Muscle of leg (tissue), 11 donors: ENCODE data around the gene FAM120A. TPM values are rescaled to one million over a fixed set of nuclear protein-coding genes. Genes with fewer than 3 reads are reported as not detected.

Experiments
- DNase-seq: peaks from one replicate; pipeline ENCODE4 v3.0.0; 2013
- H3K27ac ChIP-seq: one replicate; pipeline ENCODE4 v1.5.1; 2013; ENCODE audit warnings: mild to moderate bottlenecking, low read length, control low read depth
- H3K27me3 ChIP-seq: one replicate; pipeline ENCODE4 v1.6.1; 2013; ENCODE audit warnings: low read length; ENCODE audit not compliant: control insufficient read depth, insufficient read depth
- H3K36me3 ChIP-seq: one replicate; pipeline ENCODE4 v1.6.1; 2013; ENCODE audit warnings: low read length; ENCODE audit not compliant: control insufficient read depth, insufficient read depth
- H3K4me1 ChIP-seq: one replicate; pipeline ENCODE4 v1.6.1; 2013; ENCODE audit warnings: low read length; ENCODE audit not compliant: control insufficient read depth, insufficient read depth
- H3K4me3 ChIP-seq: one replicate; pipeline ENCODE4 v1.5.1; 2013; ENCODE audit warnings: low read length, control low read depth
- H3K9me3 ChIP-seq: replicated peaks from 2 replicates; pipeline ENCODE4 v1.6.1; 2013; ENCODE audit warnings: low read depth, low read length; ENCODE audit not compliant: control insufficient read depth
- WGBS: methylation state at CpG from one replicate; pipeline ENCODE4 v1.1.5; 2013; ENCODE audit warnings: missing lambda C conversion rate; ENCODE audit not compliant: insufficient coverage; 5-methylcytosine and 5-hydroxymethylcytosine counted together
- polyA plus RNA-seq, 8 donors: library from polyadenylated mRNA; unstranded; fragments of 120-200 nt; gene quantifications; one replicate each; pipeline versions ENCODE4 v1.2.1 to v1.2.3, GENCODE V29; 2013; ENCODE audit warnings: inconsistent platforms in 1 of 8, low replicate concordance in 1 of 8; ENCODE audit not compliant: insufficient read length in 8 of 8, insufficient read depth in 1 of 8
- total RNA-seq: library from RNA; stranded (reverse); fragments of 120-200 nt; gene quantifications from one replicate; pipeline ENCODE4 v1.2.4, GENCODE V29; 2013

The FAM120A gene
- total and polyA plus RNA-seq, 9 donors: 45.8 to 68.3 (median 61.3) TPM

GRCh38 chr9:93440896-93441580, 10.4 kb upstream of the FAM120A start:
- Histone ChIP-seq H3K27ac (no peak overlapping the region), H3K9me3 (no peaks in the 10 kb centered on the region), H3K4me1 (no peaks in the 10 kb centered on the region), H3K27me3 (no peaks in the 10 kb centered on the region), H3K4me3 (no peak overlapping the region), H3K36me3 (peaks cover 3% of the 10 kb centered on the region)
- no peak for DNase-seq
- 90% methylated on average over 7 of the region's 8 CpGs for WGBS

GRCh38 chr9:93446073-93446472, 5.4 kb upstream of the FAM120A start:
- Histone ChIP-seq H3K4me3 (no peak overlapping the region), H3K4me1 (peaks cover 10% of the 10 kb centered on the region), H3K27me3 (no peaks in the 10 kb centered on the region), H3K9me3 (no peaks in the 10 kb centered on the region), H3K27ac (no peak overlapping the region), H3K36me3 (peaks cover 22% of the 10 kb centered on the region)
- DNase-seq: no peak
- 80% methylated on average over 1 of the region's 3 CpGs for WGBS

GRCh38 chr9:93447655-93448054, 3.8 kb upstream of the FAM120A start:
- Histone ChIP-seq H3K27ac (no peak overlapping the region), H3K36me3 (peaks cover 22% of the 10 kb centered on the region), H3K4me1 (peaks cover 10% of the 10 kb centered on the region), H3K27me3 (no peaks in the 10 kb centered on the region), H3K9me3 (no peaks in the 10 kb centered on the region), H3K4me3 (no peak overlapping the region)
- no CpG with 5 or more reads among the region's 4 CpGs for WGBS
- DNase-seq: no peak

- no peaks in the 10 kb centered on the region for H3K9me3 ChIP-seq
- no peaks in the 10 kb centered on the region for H3K27me3 ChIP-seq
- DNase-seq: peak; percentile 50
- H3K36me3 ChIP-seq: peaks cover 12% of the 10 kb centered on the region
- under 1% methylated on average over 87 of the region's 92 CpGs for WGBS
- peak overlapping the region; percentile 88 for H3K27ac ChIP-seq
- peak overlapping the region; percentile 78 for H3K4me3 ChIP-seq
- peaks cover 13% of the 10 kb centered on the region for H3K4me1 ChIP-seq
Measured at GRCh38 chr9:93451849-93452709, 594 bp downstream of the FAM120A start.

GRCh38 chr9:93452710-93453046, 1.2 kb downstream of the FAM120A start:
- H3K27me3 ChIP-seq: no peaks in the 10 kb centered on the region
- H3K9me3 ChIP-seq: no peaks in the 10 kb centered on the region
- H3K4me3 ChIP-seq: peak overlapping the region; percentile 78
- WGBS: 0% methylated on average over 3 of the region's 10 CpGs
- peak overlapping the region; percentile 88 for H3K27ac ChIP-seq
- H3K4me1 ChIP-seq: peaks cover 13% of the 10 kb centered on the region
- peaks cover 10% of the 10 kb centered on the region for H3K36me3 ChIP-seq
- DNase-seq: no peak

- Histone ChIP-seq H3K4me3 (peak within 1 kb of the TSS; percentile 78), H3K27me3 (no peaks in the 10 kb centered on the region), H3K36me3 (peaks cover 4% of the 10 kb centered on the region), H3K9me3 (no peaks in the 10 kb centered on the region), H3K4me1 (peaks cover 13% of the 10 kb centered on the region), H3K27ac (peak within 1 kb of the TSS; percentile 88)
- WGBS: 0% methylated on average over 24 of the region's 34 CpGs
- peak; percentile 98 for DNase-seq
Measured at GRCh38 chr9:93453047-93453914, 1.8 kb downstream of the FAM120A start, which contains the start of gene FAM120AOS. Gene FAM120AOS (minus strand): TSS chr9:93453581. CDS start chr9:93452709, 872 bp downstream.

- H3K27ac ChIP-seq: no peak overlapping the region
Measured at GRCh38 chr9:93456022-93456421, 4.5 kb downstream of the FAM120A start.

GRCh38 chr9:93456504-93456903, 5.0 kb downstream of the FAM120A start:
- no peaks in the 10 kb centered on the region for H3K27me3 ChIP-seq
- H3K9me3 ChIP-seq: no peaks in the 10 kb centered on the region
- DNase-seq: no peak
- H3K36me3 ChIP-seq: no peaks in the 10 kb centered on the region
- H3K4me1 ChIP-seq: peaks cover 7% of the 10 kb centered on the region
- no CpG with 5 or more reads among the region's 2 CpGs for WGBS
- H3K4me3 ChIP-seq: no peak overlapping the region
- H3K27ac ChIP-seq: no peak overlapping the region

More at GRCh38 chr9:93456022-93456421, 4.5 kb downstream of the FAM120A start:
- Histone ChIP-seq H3K4me3 (no peak overlapping the region), H3K4me1 (peaks cover 7% of the 10 kb centered on the region), H3K9me3 (no peaks in the 10 kb centered on the region), H3K36me3 (no peaks in the 10 kb centered on the region), H3K27me3 (no peaks in the 10 kb centered on the region)
- no peak for DNase-seq
- no CpG with 5 or more reads among the region's 1 CpG for WGBS

- H3K4me3 ChIP-seq: no peak overlapping the region
- no peaks in the 10 kb centered on the region for H3K9me3 ChIP-seq
- DNase-seq: no peak
- no peaks in the 10 kb centered on the region for H3K36me3 ChIP-seq
- H3K27me3 ChIP-seq: no peaks in the 10 kb centered on the region
- peaks cover 7% of the 10 kb centered on the region for H3K4me1 ChIP-seq
- no peak overlapping the region for H3K27ac ChIP-seq
- no CpG with 5 or more reads among the region's 1 CpG for WGBS
Measured at GRCh38 chr9:93457006-93457405, 5.5 kb downstream of the FAM120A start.
